Occipital lobe (tissue), 2 donors: ENCODE data around the gene SCPEP1. TPM values are rescaled to one million over a fixed set of nuclear protein-coding genes. Genes with fewer than 3 reads are reported as not detected.
"Not testable (repeated sequence)": the region's sequence is repeated elsewhere in the genome, so short reads cannot be mapped to it uniquely, and the experiment has no call there.

ENCODE experiments used
- DNase-seq: peaks from one replicate; lab custom pipeline; 2025; lab: John Stamatoyannopoulos, UW
- total RNA-seq: library from RNA; depleted of rRNA; stranded (reverse); fragments of >200 nt; gene quantifications from one replicate; pipeline ENCODE4 v1.2.3, GENCODE V29; 2014

SCPEP1 gene
- total RNA-seq, 1 donor from 2014 or later: 5.6 TPM

- DNase-seq: not testable (repeated sequence)
These were observed 12.7 kb upstream of the SCPEP1 start for GRCh38 chr17:56965241-56965640.

- not testable (repeated sequence) for DNase-seq
These were observed 12.2 kb upstream of the SCPEP1 start for GRCh38 chr17:56965681-56966080.

GRCh38 chr17:56966338-56966737 is 11.6 kb upstream of the SCPEP1 start:
- no peak for DNase-seq

GRCh38 chr17:56970974-56971373 is 7.0 kb upstream of the SCPEP1 start:
- no peak for DNase-seq

GRCh38 chr17:56972111-56972730 is 5.7 kb upstream of the SCPEP1 start:
- DNase-seq: no peak

- DNase-seq: no peak
These were observed 4.4 kb upstream of the SCPEP1 start for GRCh38 chr17:56973520-56973919.

GRCh38 chr17:56974055-56974454 is 3.9 kb upstream of the SCPEP1 start:
- DNase-seq: no peak

- no peak for DNase-seq
These were observed 2.3 kb upstream of the SCPEP1 start for GRCh38 chr17:56975656-56976055.

GRCh38 chr17:56976941-56977608 is 856 bp upstream of the SCPEP1 start:
- DNase-seq: no peak

- DNase-seq: no peak
These were observed 635 bp downstream of the SCPEP1 start for GRCh38 chr17:56978441-56979090.

- DNase-seq: no peak
These were observed 1.2 kb downstream of the SCPEP1 start for GRCh38 chr17:56979091-56979480.

- DNase-seq: not testable (repeated sequence)
These were observed 2.6 kb downstream of the SCPEP1 start for GRCh38 chr17:56980526-56980925.

- no peak for DNase-seq
These were observed 4.4 kb downstream of the SCPEP1 start for GRCh38 chr17:56982312-56982711.

- DNase-seq: no peak
These were observed 5.4 kb downstream of the SCPEP1 start for GRCh38 chr17:56983366-56983765.

- DNase-seq: no peak
These were observed 7.6 kb downstream of the SCPEP1 start for GRCh38 chr17:56985371-56986162.

GRCh38 chr17:56987283-56987834 is 9.4 kb downstream of the SCPEP1 start:
- DNase-seq: no peak

GRCh38 chr17:56988901-56989572 is 11.1 kb downstream of the SCPEP1 start:
- no peak for DNase-seq

GRCh38 chr17:56992364-56992763 is 14.4 kb downstream of the SCPEP1 start:
- no peak for DNase-seq

GRCh38 chr17:56994009-56994792 is 16.3 kb downstream of the SCPEP1 start:
- DNase-seq: no peak

- DNase-seq: no peak
These were observed 17.8 kb downstream of the SCPEP1 start for GRCh38 chr17:56995766-56996165.
